GM12864 (cell line): ENCODE measurements around the gene IPO9.

Experiments
- DNase-seq: peaks from one replicate; pipeline ENCODE4 v3.0.0-alpha.2; 2011; ENCODE audit warnings: low read depth
- H3K4me3 ChIP-seq: 2 replicates; pipeline ENCODE4 v1.5.1; 2011; ENCODE audit warnings: mild to moderate bottlenecking, low read depth, low read length, control low read depth
- CTCF ChIP-seq: IDR thresholded peaks from 2 replicates; pipeline ENCODE4 v1.5.1; 2011; ENCODE audit warnings: low read depth, mild to moderate bottlenecking, moderate library complexity, low read length, control low read depth, inconsistent platforms; ENCODE audit errors: missing control alignments

IPO9 gene

GRCh38 chr1:201881617-201882016 is 52.7 kb downstream of the IPO9 start:
- no peak for DNase-seq
- no peak overlapping the region for H3K4me3 ChIP-seq
- TF ChIP-seq CTCF, result no peak

GRCh38 chr1:201882665-201883132 is 53.7 kb downstream of the IPO9 start:
- DNase-seq, result no peak
- peak; percentile 28 for TF ChIP-seq CTCF
- H3K4me3 ChIP-seq, result no peak overlapping the region

- TF ChIP-seq CTCF, result no peak
- H3K4me3 ChIP-seq, result no peak overlapping the region
- no peak for DNase-seq
Measured at GRCh38 chr1:201883266-201883665, 54.3 kb downstream of the IPO9 start.

GRCh38 chr1:201883786-201884185 is 54.8 kb downstream of the IPO9 start:
- H3K4me3 ChIP-seq, result no peak overlapping the region
- no peak for DNase-seq
- TF ChIP-seq CTCF, result no peak

GRCh38 chr1:201884425-201884824 is 55.5 kb downstream of the IPO9 start:
- TF ChIP-seq CTCF, result no peak
- DNase-seq, result no peak
- H3K4me3 ChIP-seq, result no peak overlapping the region

- no peak for DNase-seq
- TF ChIP-seq CTCF, result no peak
- H3K4me3 ChIP-seq, result no peak overlapping the region
Measured at GRCh38 chr1:201885531-201886075, 56.6 kb downstream of the IPO9 start.
